HG03342 (cell line): Measurements from ENCODE around the gene UBXN10.

ENCODE experiments used
- ATAC-seq: cut with Tn5 transposase; IDR thresholded peaks from one replicate; pipeline ENCODE4 v1.9.1; 2021; ENCODE audit warnings: mild to moderate bottlenecking, moderate library complexity; ENCODE audit not compliant: unreplicated experiment

Gene UBXN10

DNA sequence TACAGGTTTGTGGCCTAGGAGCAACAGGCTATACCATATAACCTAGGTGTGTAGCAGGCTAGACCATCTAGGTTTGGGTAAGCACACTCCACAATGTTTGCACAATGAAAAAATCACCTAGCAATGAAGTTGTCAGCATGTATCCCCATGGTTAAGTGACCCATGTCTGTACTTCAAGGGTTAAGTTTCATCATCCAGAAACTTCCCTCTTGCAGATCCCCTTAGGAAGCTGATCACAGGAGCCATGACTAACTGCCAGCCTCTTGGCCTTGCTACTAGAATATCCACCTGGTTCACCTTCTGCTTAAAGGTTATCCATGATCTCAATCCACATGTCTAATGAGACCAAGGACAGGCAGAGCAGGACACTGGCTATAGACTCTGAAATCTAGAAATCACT, 3.5 kb upstream of the UBXN10 start:
- no peak for ATAC-seq

DNA sequence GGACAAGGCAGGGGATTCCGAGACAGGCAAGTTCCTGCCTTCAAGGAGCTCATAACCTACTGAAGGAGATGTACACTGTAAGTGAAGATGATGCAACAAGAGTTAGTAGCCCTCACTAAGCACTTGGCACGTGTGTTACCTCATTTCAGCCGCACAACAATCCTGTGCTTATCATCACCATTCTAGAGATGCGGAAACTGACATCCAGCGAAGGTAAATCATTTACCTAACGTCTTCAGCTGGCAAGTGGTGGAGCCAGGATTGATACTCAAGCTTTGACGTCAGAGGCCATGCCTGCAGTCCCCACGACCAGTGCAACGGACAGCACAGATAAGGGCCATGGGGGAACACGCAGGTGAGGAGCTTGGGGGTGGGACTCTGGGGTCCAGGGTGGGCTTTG, 2.9 kb upstream of the UBXN10 start:
- no peak for ATAC-seq

DNA sequence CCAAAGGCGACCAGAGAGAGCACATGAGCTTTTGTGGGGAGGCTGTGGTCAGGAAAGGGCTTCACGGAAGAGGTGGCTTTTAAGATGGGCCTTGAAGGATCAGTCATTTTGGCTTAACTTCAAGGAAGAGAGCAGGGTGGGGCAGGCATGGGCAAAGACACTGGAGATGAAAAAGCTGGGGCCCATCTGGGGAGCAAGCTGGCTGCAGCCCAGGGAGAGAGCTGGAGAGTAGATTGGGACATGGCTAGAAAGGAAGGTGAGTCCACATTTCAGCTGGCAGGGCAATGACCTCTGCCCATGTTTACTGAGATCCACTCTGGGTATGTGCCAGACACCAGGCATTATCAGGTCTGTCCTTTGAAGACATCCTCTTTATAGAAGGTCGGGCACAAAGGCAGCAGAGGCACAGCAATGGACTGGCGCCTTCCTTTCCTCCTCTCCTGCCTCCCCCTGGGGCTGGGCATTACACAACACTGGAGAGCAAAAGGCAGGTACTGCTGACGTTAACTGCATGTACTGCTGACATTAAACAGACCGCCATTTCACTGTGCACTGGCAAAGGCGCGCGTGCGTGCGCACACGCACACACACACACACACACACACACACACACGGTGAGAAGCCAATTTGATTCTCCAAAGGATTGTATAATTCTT, 2.2 kb upstream of the UBXN10 start:
- ATAC-seq: no peak

GRCh38 chr1:20184481-20184900, 1.4 kb upstream of the UBXN10 start:
- no peak for ATAC-seq

- no peak for ATAC-seq
Measured at GRCh38 chr1:20184997-20185833, 681 bp upstream of the UBXN10 start.

DNA sequence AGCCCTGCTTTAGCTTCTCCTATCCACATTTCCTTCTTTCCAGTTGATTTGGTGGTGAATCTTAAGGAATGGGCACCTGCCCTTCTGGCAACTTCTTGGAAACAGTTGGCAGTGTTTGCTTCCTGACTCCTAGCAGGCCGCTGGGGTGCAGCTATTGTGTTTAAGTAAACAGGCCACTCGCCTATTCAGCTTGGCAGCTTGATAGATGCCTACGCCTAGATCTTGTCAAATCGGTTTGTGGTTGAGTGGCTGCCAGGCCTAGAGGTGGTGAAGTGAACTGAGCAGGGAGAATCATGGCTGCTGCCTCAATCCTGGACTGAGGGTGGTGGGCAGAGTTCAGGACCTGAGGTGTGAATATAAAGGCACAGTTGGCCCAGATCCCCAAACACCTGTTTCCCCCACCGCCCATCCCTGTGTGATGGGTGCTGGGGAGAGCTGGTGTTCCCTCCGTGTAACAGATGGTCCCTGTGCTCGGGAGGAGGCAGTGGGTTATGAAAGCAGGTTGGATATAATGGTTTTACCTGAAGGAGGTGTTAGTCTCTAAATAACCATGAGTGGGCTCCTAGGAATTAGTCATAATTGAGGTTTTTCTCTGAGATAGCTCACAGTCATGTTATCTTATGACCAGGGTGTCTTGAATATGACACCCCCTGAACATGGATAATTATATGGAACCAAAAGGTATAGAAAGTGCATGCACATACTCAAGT, 1.4 kb downstream of the UBXN10 start:
- ATAC-seq: no peak

DNA sequence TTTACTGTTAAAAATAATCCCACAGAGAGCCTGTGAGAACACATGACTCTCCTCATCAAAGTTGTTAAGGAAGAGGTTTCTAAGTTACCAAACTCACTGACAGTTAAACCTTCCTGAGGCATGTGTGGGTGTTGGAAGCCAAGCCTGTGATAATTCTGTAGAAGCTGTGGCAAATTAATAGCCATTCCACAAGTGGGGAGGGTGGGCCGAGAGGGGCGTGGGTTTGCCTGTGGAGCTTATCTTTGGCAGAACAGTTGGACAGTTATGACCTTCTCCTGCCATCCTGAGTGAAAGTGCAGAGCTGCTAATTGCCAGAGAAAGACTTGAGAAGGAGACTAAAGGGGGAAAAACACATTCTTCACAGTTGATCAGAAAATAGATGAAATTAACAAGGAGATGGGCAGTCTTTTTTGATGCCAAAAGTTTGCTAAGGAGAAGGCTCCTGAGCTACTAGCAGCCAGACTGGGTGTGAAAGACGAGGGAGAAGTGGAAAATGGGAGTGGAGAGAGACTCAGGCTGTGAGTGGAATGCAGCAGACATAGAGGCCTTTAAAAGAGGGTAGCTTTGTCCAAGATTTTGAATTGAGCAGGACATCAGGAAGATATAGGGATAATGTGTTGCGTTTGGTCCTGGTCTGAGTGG, 2.0 kb downstream of the UBXN10 start:
- ATAC-seq: no peak

GRCh38 chr1:20188455-20188817, 2.5 kb downstream of the UBXN10 start:
- no peak for ATAC-seq

- ATAC-seq: no peak
Measured at GRCh38 chr1:20189664-20190063, 3.8 kb downstream of the UBXN10 start.

GRCh38 chr1:20190256-20191160, 4.6 kb downstream of the UBXN10 start:
- no peak for ATAC-seq

DNA sequence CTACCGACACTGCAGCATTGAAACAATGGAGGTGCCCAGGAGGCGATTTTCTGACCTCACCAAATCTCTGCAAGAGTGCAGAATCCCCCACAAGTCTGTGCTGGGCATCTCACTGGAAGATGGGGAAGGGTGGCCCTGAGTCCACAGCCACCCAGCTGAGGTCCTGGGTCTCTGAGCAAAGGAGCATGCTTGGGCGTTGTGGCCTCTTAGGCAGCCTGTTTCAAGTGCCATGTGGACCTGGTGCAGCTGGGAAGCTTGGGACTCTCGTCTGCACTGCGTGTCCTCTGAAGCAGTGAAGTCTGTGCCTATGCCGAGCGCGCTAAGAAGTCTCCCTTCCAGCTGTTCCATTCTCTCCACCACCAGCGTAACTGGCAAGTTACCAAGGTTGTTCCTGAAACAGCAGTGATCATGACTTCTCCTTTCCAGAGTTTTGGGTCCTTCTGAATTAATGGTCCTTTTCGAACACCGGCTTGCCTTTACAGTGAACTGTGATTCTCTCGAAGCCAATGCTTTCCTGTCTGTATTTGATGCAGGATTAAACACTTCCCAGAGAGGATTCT, 5.5 kb downstream of the UBXN10 start:
- ATAC-seq: no peak

DNA sequence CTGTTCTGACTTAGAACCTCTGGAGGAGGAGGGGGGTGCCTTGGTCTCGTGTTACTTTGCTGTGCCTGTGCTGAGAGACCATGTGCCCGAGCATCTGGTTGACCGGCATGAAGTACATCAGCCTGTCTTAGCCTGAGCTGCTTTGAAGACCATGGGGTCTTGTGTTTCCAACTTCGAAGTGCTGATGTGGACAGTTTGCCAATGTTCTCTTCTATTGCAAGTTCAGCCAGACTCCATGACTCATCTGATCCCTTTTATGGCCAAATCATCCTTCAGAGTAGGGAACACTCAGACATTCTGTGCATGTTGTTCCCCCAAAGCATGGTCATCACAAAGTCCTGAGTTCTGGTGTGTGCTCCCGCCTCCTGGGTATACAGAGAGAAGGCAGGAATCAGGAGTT, 6.5 kb downstream of the UBXN10 start:
- ATAC-seq: no peak

DNA sequence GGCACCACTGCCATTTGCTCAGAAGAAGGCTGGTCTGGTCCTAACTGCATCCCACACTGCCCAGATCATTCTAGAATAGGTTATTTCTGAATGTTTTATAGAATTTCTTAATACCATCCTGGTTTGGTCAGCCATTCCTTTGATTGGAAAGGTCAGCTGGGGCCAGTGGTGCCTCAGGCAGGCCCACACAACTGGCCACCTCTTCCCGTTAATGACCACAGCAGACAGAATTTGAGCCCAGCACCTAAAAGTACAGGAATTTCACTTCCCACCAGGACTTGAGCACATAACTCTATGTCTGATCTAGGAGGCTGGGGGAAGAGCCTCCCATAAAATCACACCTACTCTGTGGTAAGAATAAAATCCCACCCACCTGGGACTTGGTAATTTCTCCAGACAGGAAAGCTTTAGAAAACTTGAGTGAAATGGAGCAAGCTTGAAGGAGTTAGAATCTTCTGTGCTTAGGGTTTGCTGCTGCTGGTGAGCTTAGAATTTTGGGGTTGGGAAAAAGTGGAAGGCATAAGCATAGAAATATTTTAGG, 7.0 kb downstream of the UBXN10 start:
- no peak for ATAC-seq

DNA sequence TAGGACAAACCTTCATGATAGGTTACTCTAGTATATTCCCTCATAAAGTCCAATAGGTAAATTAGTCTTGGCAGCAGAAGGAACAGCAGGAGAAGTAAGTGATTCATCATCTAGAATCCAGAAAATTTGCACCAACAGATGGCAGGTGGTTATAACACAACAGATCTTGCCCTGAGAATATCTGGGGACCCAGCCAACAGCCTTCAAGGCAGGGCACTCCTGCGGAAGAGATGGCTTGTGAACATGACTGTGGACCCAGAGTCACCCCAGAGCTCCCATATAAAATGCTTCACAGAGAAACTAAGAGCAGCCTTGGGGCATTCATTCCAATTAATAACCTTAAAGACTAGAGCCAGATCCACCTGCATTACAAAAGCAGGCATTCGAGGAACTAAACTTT, 8.3 kb downstream of the UBXN10 start:
- ATAC-seq: no peak

GRCh38 chr1:20194757-20195461, 9.0 kb downstream of the UBXN10 start:
- no peak for ATAC-seq

GRCh38 chr1:20195462-20195780, 9.5 kb downstream of the UBXN10 start:
- ATAC-seq: no peak

DNA sequence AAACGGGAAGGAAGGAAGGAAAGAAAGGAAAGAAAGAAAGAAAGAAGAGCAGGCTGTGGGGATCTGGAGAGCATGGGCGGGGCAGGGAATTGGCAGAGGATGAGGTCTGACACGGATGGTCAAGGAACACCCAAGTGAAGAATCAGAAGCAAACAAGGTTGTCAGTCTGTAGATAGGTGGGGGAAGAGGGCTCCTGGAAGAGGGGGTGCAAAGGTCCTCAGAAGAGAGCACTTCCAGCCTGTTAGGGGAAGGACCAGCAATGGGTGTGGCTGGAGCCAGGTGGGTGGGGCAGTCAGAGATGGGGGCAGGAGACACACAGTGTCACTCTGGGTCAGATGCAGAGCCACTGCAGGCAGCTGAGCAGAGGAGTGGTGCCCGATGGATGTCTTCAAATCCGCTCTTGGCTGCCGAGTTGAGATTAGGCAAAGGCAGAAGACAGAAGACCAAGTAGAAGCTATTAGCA, 11.5 kb downstream of the UBXN10 start:
- no peak for ATAC-seq

DNA sequence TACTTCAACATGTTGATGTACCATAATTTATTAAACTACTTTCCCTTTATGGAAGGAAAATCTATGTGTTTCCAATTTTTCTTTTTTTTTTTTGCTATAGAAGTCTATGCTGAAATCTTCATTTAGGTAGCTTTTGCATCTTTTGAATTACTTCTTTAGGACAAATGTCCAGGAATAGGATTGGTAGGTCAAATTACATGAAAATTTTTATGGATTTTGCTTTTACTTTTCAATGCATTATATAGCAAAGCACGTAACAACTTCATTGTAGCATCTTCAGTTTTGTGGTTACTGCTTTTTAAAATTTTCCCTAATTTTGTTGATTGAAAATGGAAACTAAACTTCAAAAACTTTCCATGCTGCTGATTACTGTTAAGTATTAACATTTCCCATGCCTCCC, 12.4 kb downstream of the UBXN10 start:
- ATAC-seq: no peak

- ATAC-seq: no peak
Measured at GRCh38 chr1:20198918-20199317, 13.0 kb downstream of the UBXN10 start.
